ENCODE data around the gene PBX1.

- TF ChIP-seq POLR2A (IDR thresholded peaks at IDR 0.05; ENCODE audit: low read depth, low read length) (no peak), EZH2 (IDR thresholded peaks at IDR 0.05; ENCODE audit: borderline replicate concordance, low read depth, low read length, severe bottlenecking) (no peak), CTCF (IDR thresholded peaks at IDR 0.05; ENCODE audit: extremely low read depth in 1 of 2, insufficient read depth in 1 of 2, low read depth in 1 of 2, low read length in 2 of 2) (no peak), POLR2AphosphoS5 (IDR thresholded peaks at IDR 0.05; ENCODE audit: insufficient read depth, low read depth, low read length) (no peak)
Observed at GRCh38 chr1:164783778-164784555, 225.0 kb downstream of the PBX1 start.
